GM19023 (cell line): ENCODE measurements around the gene GPRC5B.

ENCODE experiments used
- ATAC-seq: cut with Tn5 transposase; IDR thresholded peaks from one replicate; pipeline ENCODE4 v1.9.1; 2021; ENCODE audit warnings: mild to moderate bottlenecking, moderate library complexity; ENCODE audit not compliant: unreplicated experiment

Gene GPRC5B

GRCh38 chr16:19898924-19899604, 14.4 kb upstream of the GPRC5B start:
- no peak for ATAC-seq

GRCh38 chr16:19898166-19898565, 13.5 kb upstream of the GPRC5B start:
- no peak for ATAC-seq

- ATAC-seq = no peak
These were observed 12.3 kb upstream of the GPRC5B start for GRCh38 chr16:19896951-19897350.

GRCh38 chr16:19894586-19894985, 9.9 kb upstream of the GPRC5B start:
- no peak for ATAC-seq

GRCh38 chr16:19892902-19893301, 8.3 kb upstream of the GPRC5B start:
- ATAC-seq = no peak

GRCh38 chr16:19890901-19891300, 6.3 kb upstream of the GPRC5B start:
- ATAC-seq = no peak

GRCh38 chr16:19888834-19889233, 4.2 kb upstream of the GPRC5B start:
- ATAC-seq = no peak

GRCh38 chr16:19886073-19886941, 1.7 kb upstream of the GPRC5B start:
- ATAC-seq = peak; percentile 60

GRCh38 chr16:19885451-19886072, 914 bp upstream of the GPRC5B start:
- ATAC-seq = no peak

- no peak for ATAC-seq
These were observed 622 bp downstream of the GPRC5B start for GRCh38 chr16:19883966-19884485.

- ATAC-seq = no peak
These were observed 1.2 kb downstream of the GPRC5B start for GRCh38 chr16:19883296-19883965.

- ATAC-seq = no peak
These were observed 2.0 kb downstream of the GPRC5B start for GRCh38 chr16:19882646-19883045.

- no peak for ATAC-seq
These were observed 2.5 kb downstream of the GPRC5B start for GRCh38 chr16:19882186-19882585.

GRCh38 chr16:19881783-19882182, 2.9 kb downstream of the GPRC5B start:
- ATAC-seq = no peak

- ATAC-seq = no peak
These were observed 3.6 kb downstream of the GPRC5B start for GRCh38 chr16:19881028-19881427.

GRCh38 chr16:19879241-19879792, 5.3 kb downstream of the GPRC5B start:
- no peak for ATAC-seq

GRCh38 chr16:19878757-19879156, 5.9 kb downstream of the GPRC5B start:
- ATAC-seq = no peak

GRCh38 chr16:19876501-19877059, 8.1 kb downstream of the GPRC5B start:
- no peak for ATAC-seq

GRCh38 chr16:19875900-19876299, 8.7 kb downstream of the GPRC5B start:
- no peak for ATAC-seq

- no peak for ATAC-seq
These were observed 9.6 kb downstream of the GPRC5B start for GRCh38 chr16:19874851-19875546.
